LNCaP clone FGC (cell line): Measurements from ENCODE around the gene ABTB2.

Experiments used
- DNase-seq: peaks from one replicate; pipeline ENCODE4 v3.0.0-alpha.2; 2011; ENCODE audit warnings: low read depth
- H3K4me3 ChIP-seq: 2 replicates; pipeline ENCODE4 v1.5.1; 2011; ENCODE audit warnings: mild to moderate bottlenecking, low read depth, low read length, control low read depth
- TF ChIP-seq, protein P1 (sequence below): IDR thresholded peaks from 2 replicates; pipeline ENCODE4 v1.5.1; 2012; ENCODE audit warnings: mild to moderate bottlenecking; ENCODE audit not compliant: control insufficient read depth, insufficient read depth; ENCODE audit errors: extremely low read depth

Gene ABTB2

DNA sequence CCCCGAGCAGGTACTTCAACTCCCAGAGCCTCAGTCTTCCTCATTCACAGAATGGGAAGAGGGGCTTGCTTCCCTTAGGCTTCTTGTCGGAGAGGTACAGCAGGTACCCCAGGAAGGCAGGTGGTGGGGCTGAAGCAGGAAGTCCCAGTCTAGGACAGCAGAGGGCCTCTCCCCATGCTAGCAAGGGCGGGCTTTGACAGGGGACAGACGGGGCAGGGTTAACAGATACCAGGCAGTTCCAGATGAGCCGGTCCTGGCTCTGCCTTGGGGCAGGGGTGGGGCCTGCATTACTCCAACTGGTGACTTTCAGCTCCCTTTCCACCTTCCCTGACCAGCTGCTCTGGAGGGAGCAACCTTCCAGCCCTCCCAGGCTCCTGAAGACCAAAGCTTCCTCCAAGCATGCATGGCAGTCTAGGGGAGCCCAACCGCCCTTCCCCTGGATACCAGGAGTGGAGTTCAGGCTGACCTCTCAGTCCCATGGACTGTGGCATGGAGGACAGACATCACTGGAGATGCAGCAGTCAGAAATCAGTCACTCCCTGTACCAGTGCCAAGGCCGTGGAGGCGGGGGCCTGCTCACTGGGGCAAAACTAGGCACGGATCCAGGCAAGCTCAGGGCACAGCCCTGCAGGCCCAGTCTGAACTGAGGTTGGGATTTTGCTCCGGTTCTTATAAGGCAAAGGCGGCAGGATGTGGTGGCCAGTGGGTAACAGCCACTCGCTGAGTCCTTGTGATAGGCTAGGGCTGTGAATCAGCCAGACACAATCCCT lies 191.8 kb downstream of the ABTB2 start:
- DNase-seq: no peak
- H3K4me3 ChIP-seq: no peak overlapping the region
- TF ChIP-seq, protein P1, sequence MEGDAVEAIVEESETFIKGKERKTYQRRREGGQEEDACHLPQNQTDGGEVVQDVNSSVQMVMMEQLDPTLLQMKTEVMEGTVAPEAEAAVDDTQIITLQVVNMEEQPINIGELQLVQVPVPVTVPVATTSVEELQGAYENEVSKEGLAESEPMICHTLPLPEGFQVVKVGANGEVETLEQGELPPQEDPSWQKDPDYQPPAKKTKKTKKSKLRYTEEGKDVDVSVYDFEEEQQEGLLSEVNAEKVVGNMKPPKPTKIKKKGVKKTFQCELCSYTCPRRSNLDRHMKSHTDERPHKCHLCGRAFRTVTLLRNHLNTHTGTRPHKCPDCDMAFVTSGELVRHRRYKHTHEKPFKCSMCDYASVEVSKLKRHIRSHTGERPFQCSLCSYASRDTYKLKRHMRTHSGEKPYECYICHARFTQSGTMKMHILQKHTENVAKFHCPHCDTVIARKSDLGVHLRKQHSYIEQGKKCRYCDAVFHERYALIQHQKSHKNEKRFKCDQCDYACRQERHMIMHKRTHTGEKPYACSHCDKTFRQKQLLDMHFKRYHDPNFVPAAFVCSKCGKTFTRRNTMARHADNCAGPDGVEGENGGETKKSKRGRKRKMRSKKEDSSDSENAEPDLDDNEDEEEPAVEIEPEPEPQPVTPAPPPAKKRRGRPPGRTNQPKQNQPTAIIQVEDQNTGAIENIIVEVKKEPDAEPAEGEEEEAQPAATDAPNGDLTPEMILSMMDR: no peak

- DNase-seq: no peak
- H3K4me3 ChIP-seq: no peak overlapping the region
- TF ChIP-seq, protein P1: no peak
Measured at GRCh38 chr11:34165121-34165520, 192.7 kb downstream of the ABTB2 start.

GRCh38 chr11:34162856-34163255 lies 195.0 kb downstream of the ABTB2 start:
- no peak for DNase-seq
- no peak overlapping the region for H3K4me3 ChIP-seq
- TF ChIP-seq, protein P1: no peak

GRCh38 chr11:34162493-34162820 lies 195.4 kb downstream of the ABTB2 start:
- no peak overlapping the region for H3K4me3 ChIP-seq
- DNase-seq: no peak
- TF ChIP-seq, protein P1: no peak

GRCh38 chr11:34161812-34162492 lies 195.9 kb downstream of the ABTB2 start:
- TF ChIP-seq, protein P1: no peak
- no peak for DNase-seq
- H3K4me3 ChIP-seq: no peak overlapping the region

DNA sequence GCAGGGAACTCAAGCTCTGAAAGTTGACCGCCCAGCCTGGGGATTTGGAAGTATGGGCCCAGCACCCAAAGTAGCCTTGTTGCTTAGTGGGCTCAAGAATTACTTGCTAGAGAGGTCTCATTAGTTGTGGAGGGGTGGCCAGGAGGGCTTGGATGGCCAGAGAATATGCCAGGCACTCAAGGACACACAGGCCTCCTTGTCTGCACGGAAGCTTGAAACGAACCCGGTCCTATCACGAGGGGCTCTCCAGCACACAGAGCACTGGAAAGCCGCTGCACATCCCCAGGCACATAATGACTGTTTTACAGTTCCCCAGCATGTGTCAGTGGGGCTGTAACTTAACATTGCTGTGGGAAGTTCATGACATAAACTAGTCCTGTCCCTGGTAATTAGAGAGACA lies 196.4 kb downstream of the ABTB2 start:
- DNase-seq: no peak
- H3K4me3 ChIP-seq: no peak overlapping the region
- TF ChIP-seq, protein P1: no peak

- no peak overlapping the region for H3K4me3 ChIP-seq
- no peak for DNase-seq
- TF ChIP-seq, protein P1: no peak
Measured at GRCh38 chr11:34160791-34161190, 197.0 kb downstream of the ABTB2 start.
